ENCODE results near the gene MATK.

MATK gene

GRCh38 chr19:3737487-3738205, 48.5 kb downstream of the MATK start:
- Histone ChIP-seq H3K4me3 (replicated peaks; ENCODE audit: low read depth, low read length) (no peak overlapping the region), H3K27me3 (replicated peaks; ENCODE audit: control insufficient read depth, insufficient read depth, low read length) (no peaks in the 10 kb centered on the region), H3K36me3 (ENCODE audit: control insufficient read depth, insufficient read depth, low read length) (no peaks in the 10 kb centered on the region)
- TF ChIP-seq, protein P1, sequence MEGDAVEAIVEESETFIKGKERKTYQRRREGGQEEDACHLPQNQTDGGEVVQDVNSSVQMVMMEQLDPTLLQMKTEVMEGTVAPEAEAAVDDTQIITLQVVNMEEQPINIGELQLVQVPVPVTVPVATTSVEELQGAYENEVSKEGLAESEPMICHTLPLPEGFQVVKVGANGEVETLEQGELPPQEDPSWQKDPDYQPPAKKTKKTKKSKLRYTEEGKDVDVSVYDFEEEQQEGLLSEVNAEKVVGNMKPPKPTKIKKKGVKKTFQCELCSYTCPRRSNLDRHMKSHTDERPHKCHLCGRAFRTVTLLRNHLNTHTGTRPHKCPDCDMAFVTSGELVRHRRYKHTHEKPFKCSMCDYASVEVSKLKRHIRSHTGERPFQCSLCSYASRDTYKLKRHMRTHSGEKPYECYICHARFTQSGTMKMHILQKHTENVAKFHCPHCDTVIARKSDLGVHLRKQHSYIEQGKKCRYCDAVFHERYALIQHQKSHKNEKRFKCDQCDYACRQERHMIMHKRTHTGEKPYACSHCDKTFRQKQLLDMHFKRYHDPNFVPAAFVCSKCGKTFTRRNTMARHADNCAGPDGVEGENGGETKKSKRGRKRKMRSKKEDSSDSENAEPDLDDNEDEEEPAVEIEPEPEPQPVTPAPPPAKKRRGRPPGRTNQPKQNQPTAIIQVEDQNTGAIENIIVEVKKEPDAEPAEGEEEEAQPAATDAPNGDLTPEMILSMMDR (IDR thresholded peaks at IDR 0.05; ENCODE audit: insufficient read depth, low read length, poor library complexity, severe bottlenecking) = no peak
- no peak for DNase-seq (ENCODE audit: extremely low read depth, insufficient read length)

- Histone ChIP-seq H3K36me3 (ENCODE audit: control insufficient read depth, insufficient read depth, low read length) (no peaks in the 10 kb centered on the region), H3K4me3 (replicated peaks; ENCODE audit: low read depth, low read length) (no peak overlapping the region), H3K27me3 (replicated peaks; ENCODE audit: control insufficient read depth, insufficient read depth, low read length) (no peaks in the 10 kb centered on the region)
- TF ChIP-seq, protein P1 (IDR thresholded peaks at IDR 0.05; ENCODE audit: insufficient read depth, low read length, poor library complexity, severe bottlenecking) = no peak
- DNase-seq (ENCODE audit: extremely low read depth, insufficient read length) = no peak
These were observed 50.0 kb downstream of the MATK start for GRCh38 chr19:3736106-3736724.

- no peak overlapping the region for H3K4me3 ChIP-seq (replicated peaks; ENCODE audit: low read depth, low read length)
- no peak for DNase-seq (ENCODE audit: extremely low read depth, insufficient read length)
- no peaks in the 10 kb centered on the region for H3K36me3 ChIP-seq (ENCODE audit: control insufficient read depth, insufficient read depth, low read length)
- TF ChIP-seq, protein P1 (IDR thresholded peaks at IDR 0.05; ENCODE audit: insufficient read depth, low read length, poor library complexity, severe bottlenecking) = no peak
- no peaks in the 10 kb centered on the region for H3K27me3 ChIP-seq (replicated peaks; ENCODE audit: control insufficient read depth, insufficient read depth, low read length)
These were observed 51.9 kb downstream of the MATK start for GRCh38 chr19:3734310-3734600.

DNA sequence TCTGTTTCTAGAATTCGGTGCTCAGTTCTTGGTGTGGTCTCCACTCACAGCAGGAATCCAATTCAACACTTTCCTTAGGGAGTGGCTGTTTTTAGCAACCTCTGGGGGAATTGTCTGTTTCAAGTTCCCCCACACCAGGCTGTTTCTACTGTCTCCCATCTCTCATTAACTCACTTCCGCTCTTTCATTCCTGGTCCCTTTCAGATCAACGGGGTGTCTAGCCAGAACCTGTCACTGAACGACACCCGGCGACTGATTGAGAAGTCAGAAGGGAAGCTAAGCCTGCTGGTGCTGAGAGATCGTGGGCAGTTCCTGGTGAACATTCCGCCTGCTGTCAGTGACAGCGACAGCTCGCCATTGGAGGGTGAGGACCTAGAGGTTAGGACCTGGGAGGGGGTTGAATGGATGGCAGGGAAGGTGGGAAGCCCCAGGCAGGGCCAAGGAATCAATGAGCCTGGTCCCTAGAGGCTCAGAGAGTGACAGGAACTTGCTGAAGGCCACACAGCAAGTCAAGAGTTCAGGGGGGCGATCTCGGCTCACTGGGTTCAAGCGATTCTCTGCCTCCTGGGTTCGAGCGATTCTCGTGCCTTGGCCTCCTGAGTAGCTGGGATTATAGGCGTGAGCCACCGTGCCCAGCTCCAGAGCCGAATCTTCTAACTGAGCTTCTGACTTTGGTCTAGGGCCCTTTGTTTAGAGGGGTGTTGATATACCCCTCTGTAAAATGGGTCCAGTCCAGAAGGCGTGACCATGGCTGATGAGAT, 52.5 kb downstream of the MATK start:
- H3K27me3 ChIP-seq (replicated peaks; ENCODE audit: control insufficient read depth, insufficient read depth, low read length) = no peaks in the 10 kb centered on the region
- no peaks in the 10 kb centered on the region for H3K36me3 ChIP-seq (ENCODE audit: control insufficient read depth, insufficient read depth, low read length)
- no peak overlapping the region for H3K4me3 ChIP-seq (replicated peaks; ENCODE audit: low read depth, low read length)
- TF ChIP-seq, protein P1 (IDR thresholded peaks at IDR 0.05; ENCODE audit: insufficient read depth, low read length, poor library complexity, severe bottlenecking) = no peak
- no peak for DNase-seq (ENCODE audit: extremely low read depth, insufficient read length)

- no peak for DNase-seq (ENCODE audit: extremely low read depth, insufficient read length)
- TF ChIP-seq, protein P1 (IDR thresholded peaks at IDR 0.05; ENCODE audit: insufficient read depth, low read length, poor library complexity, severe bottlenecking) = no peak
- no peaks in the 10 kb centered on the region for H3K27me3 ChIP-seq (replicated peaks; ENCODE audit: control insufficient read depth, insufficient read depth, low read length)
- no peak overlapping the region for H3K4me3 ChIP-seq (replicated peaks; ENCODE audit: low read depth, low read length)
- H3K36me3 ChIP-seq (ENCODE audit: control insufficient read depth, insufficient read depth, low read length) = no peaks in the 10 kb centered on the region
These were observed 54.1 kb downstream of the MATK start for GRCh38 chr19:3732108-3732507.

All from GM06990 (cell line).